ENCODE results near the gene CD36.

- TF ChIP-seq CTCF (IDR thresholded peaks at IDR 0.05 in 2 of 3, conservative IDR thresholded peaks at IDR 0.05 in 1 of 3; ENCODE audit: control insufficient read depth in 2 of 3, extremely low read depth in 1 of 3, insufficient read depth in 1 of 3, low read depth in 3 of 3, low read length in 3 of 3) (no peak), HCFC1 (IDR thresholded peaks at IDR 0.05; ENCODE audit: low read length) (no peak), SIN3A (IDR thresholded peaks at IDR 0.05; ENCODE audit: low read depth, low read length) (no peak)
Measured at GRCh38 chr7:80629023-80629422, 9.4 kb upstream of the CD36 start.
